Choroid plexus epithelial cell (primary cell): ENCODE data around the gene C19orf38.

Experiments
- DNase-seq: peaks from one replicate; pipeline ENCODE4 v3.0.0-alpha.2; 2010; ENCODE audit warnings: low read depth
- H3K4me3 ChIP-seq: 2 replicates; pipeline ENCODE4 v1.5.1; 2011; ENCODE audit warnings: low read depth, mild to moderate bottlenecking, control low read depth, low read length, moderate library complexity
- CTCF ChIP-seq: conservative IDR thresholded peaks from 2 replicates; pipeline ENCODE4 v1.5.1; 2011; ENCODE audit warnings: low read depth, mild to moderate bottlenecking, control low read depth, inconsistent platforms, low read length, moderate library complexity

Gene C19orf38

GRCh38 chr19:10848230-10848856 is at the start of gene C19orf38:
C19orf38 (plus strand) TSS chr19:10848415; CDS start chr19:10848509, 94 bp downstream.
- DNase-seq, result no peak
- TF ChIP-seq CTCF, result no peak
- H3K4me3 ChIP-seq, result no peak within 1 kb of the TSS

- no peak for TF ChIP-seq CTCF
- no peak overlapping the region for H3K4me3 ChIP-seq
- no peak for DNase-seq
Measured at GRCh38 chr19:10800488-10800887, 47.7 kb upstream of the C19orf38 start.

GRCh38 chr19:10802479-10802878 is 45.7 kb upstream of the C19orf38 start:
- no peak for TF ChIP-seq CTCF
- no peak for DNase-seq
- H3K4me3 ChIP-seq, result no peak overlapping the region

- TF ChIP-seq CTCF, result no peak
- no peak for DNase-seq
- H3K4me3 ChIP-seq, result no peak overlapping the region
Measured at GRCh38 chr19:10803252-10803651, 45.0 kb upstream of the C19orf38 start.

GRCh38 chr19:10805065-10805757 is 43.0 kb upstream of the C19orf38 start:
- no peak overlapping the region for H3K4me3 ChIP-seq
- TF ChIP-seq CTCF, result no peak
- no peak for DNase-seq

GRCh38 chr19:10805758-10806247 is 42.4 kb upstream of the C19orf38 start:
- DNase-seq, result no peak
- no peak for TF ChIP-seq CTCF
- H3K4me3 ChIP-seq, result no peak overlapping the region
